ENCODE measurements around the gene KIAA0319L.

GRCh38 chr1:35575416-35575958 is 18.3 kb upstream of the KIAA0319L start:
- no peak for TF ChIP-seq CTCF (conservative IDR thresholded peaks at IDR 0.05)
- TF ChIP-seq EZH2 (IDR thresholded peaks at IDR 0.05; ENCODE audit: low read depth), result no peak
